ENCODE measurements around the gene MAP1LC3A.

GRCh38 chr20:34560614-34561013 lies 2.1 kb downstream of the MAP1LC3A start:
- TF ChIP-seq TSHZ2 (CRISPR knock-in tag; IDR thresholded peaks at IDR 0.05) (no peak), PATZ1 (CRISPR knock-in tag; IDR thresholded peaks at IDR 0.05; ENCODE audit: borderline replicate concordance) (no peak), TOX (CRISPR knock-in tag; IDR thresholded peaks at IDR 0.05; ENCODE audit: borderline replicate concordance) (no peak), SNAI2 (CRISPR knock-in tag; IDR thresholded peaks at IDR 0.05) (no peak), RARB (CRISPR knock-in tag; IDR thresholded peaks at IDR 0.05) (no peak), OSR1 (CRISPR knock-in tag; IDR thresholded peaks at IDR 0.05) (no peak), ESRRG (CRISPR knock-in tag; IDR thresholded peaks at IDR 0.05) (no peak), CREB5 (CRISPR knock-in tag; IDR thresholded peaks at IDR 0.05; ENCODE audit: low read depth) (no peak), ZNF70 (CRISPR knock-in tag; IDR thresholded peaks at IDR 0.05) (no peak), ZFP30 (CRISPR knock-in tag; IDR thresholded peaks at IDR 0.05) (no peak), BACH2 (CRISPR knock-in tag; IDR thresholded peaks at IDR 0.05; ENCODE audit: borderline replicate concordance) (no peak), PPARA (CRISPR knock-in tag; IDR thresholded peaks at IDR 0.05; ENCODE audit: borderline replicate concordance) (no peak)
